ENCODE measurements around the gene KIF12.
"Not testable (repeated sequence)": the region's sequence is repeated elsewhere in the genome, so short reads cannot be mapped to it uniquely, and the experiment has no call there.

Gene KIF12

DNA sequence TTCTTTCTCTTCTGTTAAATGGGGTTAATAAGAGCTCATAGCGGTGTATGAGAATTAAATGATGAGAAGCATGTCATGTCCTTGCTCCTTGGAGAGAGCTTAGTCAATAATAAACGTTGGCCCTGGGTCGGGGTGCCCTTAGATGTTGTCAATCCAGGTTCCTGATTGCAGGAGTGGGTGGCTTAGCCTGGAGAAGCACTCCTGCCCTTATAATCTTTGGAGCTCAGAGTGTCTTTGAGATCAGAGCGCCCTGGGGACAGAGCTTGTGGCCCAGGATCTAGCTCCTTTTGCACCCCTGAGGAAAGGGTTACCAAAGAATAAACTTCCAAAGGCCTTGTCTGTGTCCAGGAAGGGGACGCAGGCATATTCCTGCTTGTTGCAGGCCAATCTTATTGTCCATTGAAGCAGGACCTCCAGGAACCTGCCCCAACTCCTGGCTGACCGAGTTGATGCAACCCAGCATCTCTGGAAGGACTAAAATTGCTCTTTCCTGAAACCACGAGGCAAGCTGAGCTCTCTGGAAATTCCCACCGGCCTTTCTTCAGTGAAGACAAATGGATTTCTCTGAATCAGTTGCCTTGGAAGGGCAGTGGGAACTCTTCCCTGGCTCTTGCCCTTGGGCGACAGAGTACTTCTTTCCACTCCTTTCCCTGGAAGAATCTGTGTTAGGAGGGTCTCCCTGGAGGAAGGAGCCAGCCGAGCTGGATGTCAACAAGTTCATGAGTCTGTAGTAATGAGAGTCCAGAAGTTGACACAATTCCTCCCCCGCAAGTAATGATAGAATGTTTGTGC lies 14.6 kb downstream of the KIF12 start:
- DNase-seq (ENCODE audit: low read depth): no peak

DNA sequence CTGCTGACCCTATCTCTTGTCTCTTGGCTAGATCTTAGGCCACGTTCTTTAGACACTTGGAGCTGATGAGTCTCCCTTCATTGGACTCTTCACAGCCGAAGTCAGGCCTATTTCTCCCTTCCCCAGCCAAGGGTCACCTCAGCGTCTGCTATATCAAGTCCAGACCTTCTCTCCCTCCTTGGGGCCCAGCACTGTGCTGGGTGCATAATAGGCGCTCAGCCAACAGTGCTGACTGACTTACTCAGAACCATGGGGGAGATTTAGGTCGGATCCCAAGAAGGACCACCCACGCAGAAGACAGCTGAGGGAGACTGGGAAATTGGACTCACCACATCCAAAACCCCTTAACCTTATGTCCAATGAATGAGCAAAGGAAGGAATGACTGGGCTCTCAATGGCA lies 15.4 kb downstream of the KIF12 start:
- DNase-seq (ENCODE audit: low read depth): no peak

DNA sequence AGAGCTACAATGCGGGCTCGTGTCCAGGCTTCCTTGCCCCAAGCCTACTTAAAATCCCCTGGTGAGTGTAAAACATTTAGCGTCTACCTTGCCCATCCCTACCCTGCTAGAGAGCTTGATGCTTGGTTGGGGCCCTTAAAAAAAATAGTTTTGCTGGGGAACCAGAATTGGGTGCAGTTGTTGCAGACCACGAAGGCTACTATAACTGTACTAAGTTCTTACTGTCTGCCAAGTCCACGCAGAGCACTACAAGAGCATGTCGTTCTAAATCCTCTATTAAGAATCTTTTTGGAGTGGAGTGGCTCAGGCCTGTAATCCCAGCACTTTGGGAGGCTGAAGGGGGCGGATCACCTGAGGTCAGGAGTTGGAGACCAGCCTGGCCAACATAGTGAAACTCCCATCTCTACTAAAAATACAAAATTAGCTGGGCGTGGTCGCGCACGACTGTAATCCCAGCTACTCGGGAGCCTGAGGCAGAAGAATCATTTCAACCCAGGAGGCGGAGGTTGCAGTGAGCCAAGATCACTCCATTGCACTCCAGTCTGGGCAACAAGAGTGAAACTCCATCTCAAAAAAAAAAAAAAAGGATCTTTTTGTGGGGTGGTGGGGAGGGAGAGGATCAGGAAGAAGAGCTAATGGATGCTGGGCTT lies 16.2 kb downstream of the KIF12 start:
- DNase-seq (ENCODE audit: low read depth): not testable (repeated sequence)

DNA sequence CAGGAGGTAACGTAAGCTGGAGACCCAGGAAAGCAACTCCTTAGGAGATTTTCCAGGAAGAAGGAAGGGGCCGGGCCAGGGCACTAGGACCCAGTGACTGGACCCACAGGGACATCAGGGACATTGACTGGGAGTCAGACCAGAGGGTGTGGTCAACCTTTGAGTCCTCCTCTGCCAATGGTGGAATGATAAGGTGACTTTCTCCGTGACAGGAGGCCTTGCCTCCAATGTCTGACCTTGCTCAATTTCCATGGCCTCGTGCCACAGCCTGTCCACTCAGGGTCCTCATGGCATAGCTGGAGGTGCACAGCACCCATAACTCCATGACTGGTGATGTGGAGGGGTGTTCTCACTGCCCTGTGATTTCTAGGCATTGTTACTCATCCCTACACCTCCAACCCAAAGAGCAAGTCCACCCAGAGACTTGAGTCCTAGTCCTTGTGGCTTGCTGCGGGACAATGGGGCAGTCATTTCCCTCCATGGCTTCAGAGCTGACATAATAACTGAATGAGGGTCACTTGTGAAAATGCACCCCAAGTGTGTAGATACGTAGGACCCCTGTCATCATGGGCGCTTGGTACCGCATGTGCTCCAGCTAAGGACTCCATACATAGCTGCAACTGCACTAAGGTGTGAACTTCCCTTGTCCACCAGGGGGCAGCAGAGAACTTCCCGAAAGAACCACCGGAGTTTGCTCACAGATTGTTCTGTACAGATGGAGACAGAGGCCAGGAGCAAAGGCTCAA lies 16.9 kb downstream of the KIF12 start:
- DNase-seq (ENCODE audit: low read depth): peak; percentile 85

DNA sequence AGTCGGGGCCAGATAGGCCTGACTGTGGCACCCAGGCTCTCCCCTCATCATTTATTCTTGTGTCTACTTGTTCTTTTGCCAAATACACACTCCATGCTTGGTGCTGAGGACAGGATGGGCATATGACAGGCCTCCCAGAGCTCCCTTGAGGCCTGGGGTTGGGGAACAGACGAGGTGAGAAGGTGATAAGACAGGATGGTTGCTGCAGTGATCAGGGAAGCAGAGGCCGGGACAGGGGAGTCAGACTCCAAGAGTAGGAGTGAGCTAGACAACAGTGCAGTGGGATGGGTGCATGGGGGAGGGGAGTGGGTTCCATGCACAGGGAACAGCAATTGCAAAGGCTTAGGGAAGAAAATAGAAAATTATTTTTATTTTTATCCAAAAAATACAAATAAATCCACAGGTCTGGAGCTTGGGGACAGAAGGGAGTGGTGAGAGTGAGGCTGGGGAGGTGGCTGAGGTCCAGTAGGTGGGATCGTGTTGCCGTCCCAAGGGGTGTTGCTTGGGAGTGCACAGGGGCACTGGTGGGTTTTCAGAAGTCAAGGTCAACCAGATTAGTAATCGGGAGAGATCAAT lies 17.6 kb downstream of the KIF12 start:
- DNase-seq (ENCODE audit: low read depth): no peak

DNA sequence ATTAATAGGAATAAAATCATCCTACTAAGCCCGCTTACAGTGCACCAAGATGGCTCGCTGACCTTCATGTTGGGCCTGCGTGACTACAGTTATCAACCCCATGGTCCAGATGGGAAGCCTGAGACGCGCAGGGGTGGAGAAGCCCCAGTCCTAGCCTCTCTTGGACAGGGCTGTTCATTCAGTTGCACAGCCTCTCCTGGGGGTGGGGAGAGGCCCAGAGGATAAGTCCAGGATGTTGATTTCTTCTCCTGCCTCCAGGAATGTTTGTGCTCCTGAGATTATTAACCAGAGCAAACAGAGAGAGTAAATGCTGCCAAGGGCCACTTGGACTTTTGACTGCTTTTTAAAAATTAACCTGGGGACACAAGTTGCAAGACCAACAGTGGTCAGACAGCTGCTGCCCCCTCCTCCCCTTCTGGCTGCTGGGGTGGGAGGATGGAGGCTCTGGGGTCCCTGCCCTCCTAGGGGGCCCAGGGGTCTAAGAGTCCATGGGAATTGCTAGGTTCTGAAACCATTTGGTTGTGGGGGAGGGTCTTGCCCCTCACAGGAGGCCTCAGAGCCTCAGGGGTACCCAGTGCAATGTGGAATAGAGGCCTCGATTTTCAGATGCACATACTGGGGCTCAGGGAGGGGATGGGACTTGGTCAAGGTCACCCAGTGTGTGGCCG lies 18.2 kb downstream of the KIF12 start:
- DNase-seq (ENCODE audit: low read depth): no peak

DNA sequence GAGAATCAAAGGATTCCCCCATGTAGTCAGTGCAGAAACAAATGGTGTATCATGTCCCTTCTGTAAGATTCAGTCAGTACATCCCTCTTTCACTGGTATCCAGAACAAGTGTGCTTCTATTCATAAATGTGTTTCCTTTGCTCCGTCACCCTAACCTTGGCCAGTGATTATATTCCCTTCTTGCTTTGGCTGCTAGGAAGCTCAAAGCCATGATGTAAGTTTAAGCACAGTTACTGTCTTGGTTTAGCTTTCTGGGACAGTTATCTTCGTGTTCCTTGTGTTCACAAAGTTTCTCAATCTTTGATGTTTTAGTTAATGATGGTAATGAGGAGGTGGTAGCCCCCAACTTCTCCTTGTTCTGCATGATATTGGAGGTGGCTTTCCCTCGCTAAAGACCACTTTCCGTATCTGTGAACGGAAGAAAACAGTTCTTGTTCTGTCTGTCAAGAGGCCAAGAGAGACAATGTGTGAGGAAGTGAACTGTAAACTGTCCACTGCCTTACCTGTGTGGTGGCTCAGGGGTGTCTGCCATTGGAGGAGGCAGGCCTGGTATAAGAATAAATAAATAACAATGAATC lies 18.8 kb downstream of the KIF12 start:
- no peak for DNase-seq (ENCODE audit: low read depth)

DNA sequence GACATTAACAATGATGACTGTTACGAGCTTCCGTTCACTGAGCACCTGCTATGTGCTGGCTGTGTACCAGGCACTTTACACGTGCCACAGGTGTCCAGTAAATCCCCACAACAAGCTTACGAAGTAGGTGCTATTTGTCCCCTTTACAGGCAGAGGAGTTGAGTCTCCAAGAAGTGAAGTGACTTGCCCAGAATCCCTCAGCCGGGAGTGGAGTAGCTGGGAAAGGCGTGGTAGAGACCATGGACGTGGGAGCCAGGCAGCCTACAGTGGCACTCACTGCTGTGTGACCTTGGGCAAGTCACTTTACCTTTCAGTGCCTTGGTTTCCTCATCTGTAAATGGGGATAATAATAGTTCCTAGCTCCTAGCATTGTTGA lies 20.3 kb downstream of the KIF12 start:
- DNase-seq (ENCODE audit: low read depth): no peak

DNA sequence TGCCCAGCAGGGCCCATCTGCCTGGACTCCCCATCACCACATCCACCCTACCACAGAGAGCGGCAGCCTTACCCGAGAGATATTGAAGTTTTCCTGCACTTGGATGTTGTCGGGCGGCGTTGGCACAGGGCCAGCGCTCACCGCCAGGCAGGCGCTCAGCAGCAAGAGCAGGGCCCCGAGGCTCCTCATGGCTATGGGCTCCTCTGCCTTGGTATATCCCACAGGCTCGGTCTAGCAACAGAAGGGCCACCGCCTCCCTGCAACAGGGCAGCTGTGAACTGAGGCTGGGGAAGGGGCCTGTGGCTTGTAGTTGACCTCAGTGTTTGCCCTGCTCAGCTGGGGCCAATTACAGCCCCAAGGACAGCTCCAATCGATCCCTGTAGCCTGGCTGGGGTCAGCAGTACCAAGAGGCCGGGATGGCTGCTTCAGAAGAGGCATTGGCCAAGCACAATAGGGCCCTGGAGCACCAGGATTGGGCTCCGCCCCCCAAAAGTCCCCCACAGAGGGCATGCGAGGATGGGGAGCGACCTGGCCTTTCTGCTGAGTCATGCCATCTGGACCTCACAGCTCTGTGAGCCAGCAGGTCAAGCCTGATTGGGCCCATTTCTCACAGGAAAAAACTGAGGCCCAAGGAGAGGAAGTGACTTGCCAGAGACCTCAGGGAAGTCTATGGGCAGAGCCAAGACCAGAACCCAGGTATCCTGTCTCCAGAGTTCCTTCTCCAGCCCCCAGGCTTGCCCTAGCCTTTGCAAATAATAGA lies 20.9 kb downstream of the KIF12 start, which contains the start of gene AMBP:
Gene AMBP (minus strand): TSS at position 280 of the 760 bp plus-strand sequence. CDS start 91 bp downstream, at position 189.
- DNase-seq (ENCODE audit: low read depth): peak; percentile 31

DNA sequence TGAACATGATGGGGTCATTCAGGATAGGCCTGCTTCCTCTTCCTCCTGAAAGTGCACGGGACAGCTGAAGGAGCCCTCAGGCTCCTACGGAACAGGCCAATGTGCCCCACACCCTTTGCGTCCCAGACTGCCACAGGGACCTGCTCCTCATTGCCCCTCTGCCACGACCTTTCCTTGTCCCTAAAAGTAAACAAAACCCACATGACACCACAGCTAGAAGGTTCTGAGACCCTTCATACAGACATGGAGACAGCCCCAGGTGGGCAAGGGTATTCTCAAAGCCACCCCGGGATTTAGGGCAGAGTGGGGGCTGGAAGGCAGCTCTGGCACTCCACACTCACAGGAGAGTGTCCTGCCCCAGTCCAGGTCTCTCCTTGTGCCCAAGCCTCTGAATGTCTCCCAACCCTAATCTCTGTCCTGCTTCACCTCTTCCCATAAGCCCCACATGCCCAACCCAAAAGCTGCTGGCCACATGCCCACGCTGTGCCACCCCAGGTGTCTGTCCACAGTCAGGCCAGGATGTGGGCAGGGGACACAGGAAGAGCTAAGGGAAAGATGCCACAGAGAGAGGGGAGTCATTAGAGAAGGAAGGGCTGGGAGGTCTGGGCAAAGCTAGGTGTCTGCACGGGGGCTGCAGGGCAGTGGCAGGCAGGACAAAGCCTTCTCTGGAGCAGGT lies 21.8 kb downstream of the KIF12 start:
- no peak for DNase-seq (ENCODE audit: low read depth)

DNA sequence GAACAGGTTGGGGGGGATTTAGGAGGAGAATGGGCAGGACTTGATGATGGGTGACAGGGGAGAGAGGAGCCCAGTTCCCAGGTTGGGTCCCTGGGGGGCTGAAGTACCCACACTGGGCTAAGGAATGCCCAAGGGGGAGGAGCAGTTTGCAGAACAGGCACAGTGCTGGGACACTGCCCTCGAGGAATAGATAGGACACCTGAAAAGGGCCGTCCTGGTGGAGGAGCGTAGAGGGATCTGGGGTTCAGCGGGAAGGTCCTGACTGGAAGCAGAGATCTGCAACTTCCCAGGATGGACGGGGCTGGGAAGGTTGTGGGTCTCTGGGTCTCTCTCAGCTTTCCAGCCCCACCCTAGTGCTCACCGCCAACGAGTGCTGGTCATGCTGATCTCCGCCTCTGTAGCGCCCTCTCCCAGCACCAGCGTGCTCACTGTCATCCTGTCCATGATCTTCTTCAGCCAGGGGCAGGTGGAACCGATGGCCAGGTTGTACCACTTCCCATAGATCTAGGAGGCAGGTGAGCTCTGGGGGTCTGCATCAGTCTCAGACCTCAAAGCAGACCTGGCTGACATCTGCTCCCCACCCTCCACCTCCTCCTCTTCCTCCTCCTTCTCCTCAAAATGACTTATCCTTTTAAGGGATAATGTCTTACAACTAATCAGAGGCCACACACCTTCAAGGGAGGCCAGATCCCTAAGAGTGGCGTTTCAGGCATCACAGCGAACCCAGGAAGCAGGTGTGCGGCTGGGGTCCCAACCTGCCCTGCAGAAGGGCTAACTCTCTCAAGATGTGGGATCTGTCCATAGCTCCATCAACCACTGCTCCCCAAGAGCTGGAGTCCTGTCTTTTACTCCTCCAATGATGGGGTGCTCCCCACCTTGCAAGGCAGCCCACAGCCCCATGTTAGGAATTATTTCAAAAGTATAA lies 22.6 kb downstream of the KIF12 start:
- DNase-seq (ENCODE audit: low read depth): no peak

DNA sequence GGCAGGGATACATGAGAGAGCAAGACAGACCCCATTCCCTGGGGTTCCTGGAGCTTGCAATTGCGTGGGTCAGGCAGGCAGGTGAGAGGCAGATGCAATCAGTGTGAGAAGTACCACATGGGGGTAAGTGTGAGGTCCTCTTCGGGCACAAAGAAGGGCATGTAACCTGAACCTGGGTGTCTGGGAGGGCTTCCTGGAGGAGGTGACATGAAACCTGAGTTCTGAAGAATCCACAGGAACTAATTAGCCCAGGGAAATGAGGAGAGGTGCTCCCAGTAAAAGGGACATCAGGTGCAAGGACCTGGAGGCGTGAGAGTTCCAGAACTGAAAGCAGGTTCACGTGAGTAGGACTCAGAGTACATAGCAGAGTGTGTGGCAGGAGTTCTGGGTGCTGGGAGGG lies 23.5 kb downstream of the KIF12 start:
- DNase-seq (ENCODE audit: low read depth): no peak

DNA sequence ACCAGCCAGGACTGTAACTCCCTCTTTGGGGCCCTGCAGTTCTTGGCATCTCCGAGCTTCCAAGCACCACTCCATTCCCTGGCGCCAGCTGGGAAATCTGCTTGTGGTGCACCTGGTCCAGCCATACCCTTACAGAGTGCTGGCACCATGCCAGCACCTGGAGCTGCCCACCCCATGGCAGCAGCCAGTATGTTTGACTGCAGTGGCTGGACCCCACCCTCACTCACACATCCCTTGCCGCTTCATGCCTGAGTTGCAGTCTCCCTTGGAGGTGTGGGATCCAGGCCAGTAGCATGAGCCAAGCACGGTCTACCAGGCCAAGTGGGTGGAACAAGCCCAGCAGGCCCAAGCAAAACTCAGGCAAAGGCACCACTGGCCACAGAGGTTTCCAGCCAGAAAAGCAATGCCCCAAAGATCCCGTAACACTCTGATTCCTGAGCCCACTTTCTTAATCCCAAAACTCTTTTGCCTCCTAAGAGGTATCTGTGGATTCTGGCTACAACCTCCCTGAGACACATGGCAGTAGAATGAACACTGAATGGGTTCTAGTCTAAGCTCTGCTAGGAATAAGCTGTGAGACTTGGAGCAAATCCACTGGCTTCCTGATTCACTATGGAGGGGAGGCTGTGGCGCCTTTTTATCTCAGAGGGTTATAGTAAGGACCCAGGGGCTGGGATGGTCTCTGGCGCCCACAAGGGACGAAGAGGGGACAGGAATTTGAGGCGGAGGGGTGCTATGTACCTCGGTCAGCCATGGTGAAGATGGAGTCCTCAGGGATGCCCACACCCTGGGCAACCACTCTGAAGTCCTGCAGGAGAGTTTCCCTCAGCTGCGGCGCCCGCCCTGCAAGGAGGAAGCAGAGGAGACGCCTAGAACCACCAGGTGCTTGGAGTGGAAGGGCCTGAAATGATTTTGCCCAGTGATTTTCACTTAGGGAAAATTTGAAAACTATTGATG lies 26.6 kb downstream of the KIF12 start:
- DNase-seq (ENCODE audit: low read depth): peak; percentile 9

DNA sequence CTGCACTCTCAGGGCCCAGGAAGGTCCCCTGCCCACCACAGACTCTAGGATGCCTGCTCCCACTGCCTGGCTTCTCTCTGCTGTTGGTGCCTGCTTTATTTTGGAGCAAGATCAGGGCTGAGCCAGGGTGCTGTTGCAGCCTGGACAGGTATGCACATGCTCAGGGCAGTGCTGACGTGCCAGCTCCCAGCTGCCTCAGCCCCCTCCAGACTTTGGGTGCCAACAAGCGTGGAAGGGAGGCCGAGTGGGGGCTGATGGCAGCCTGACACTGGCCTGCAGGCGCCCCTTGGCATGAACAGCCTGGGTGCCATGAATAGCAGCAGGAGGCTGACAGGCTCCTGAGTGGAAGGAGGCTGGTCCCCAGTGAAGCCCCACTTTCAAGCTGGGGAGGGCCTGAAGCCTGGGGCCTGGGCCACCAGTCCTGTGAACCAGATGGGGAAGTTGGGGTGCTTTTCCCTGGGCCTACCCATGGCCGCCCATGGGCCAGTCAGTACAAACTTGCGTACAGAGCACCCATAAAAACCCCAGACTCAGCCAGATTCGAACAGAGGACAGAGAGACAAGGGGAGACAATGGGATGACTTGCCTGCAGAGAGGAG lies 27.8 kb downstream of the KIF12 start:
- DNase-seq (ENCODE audit: low read depth): no peak

DNA sequence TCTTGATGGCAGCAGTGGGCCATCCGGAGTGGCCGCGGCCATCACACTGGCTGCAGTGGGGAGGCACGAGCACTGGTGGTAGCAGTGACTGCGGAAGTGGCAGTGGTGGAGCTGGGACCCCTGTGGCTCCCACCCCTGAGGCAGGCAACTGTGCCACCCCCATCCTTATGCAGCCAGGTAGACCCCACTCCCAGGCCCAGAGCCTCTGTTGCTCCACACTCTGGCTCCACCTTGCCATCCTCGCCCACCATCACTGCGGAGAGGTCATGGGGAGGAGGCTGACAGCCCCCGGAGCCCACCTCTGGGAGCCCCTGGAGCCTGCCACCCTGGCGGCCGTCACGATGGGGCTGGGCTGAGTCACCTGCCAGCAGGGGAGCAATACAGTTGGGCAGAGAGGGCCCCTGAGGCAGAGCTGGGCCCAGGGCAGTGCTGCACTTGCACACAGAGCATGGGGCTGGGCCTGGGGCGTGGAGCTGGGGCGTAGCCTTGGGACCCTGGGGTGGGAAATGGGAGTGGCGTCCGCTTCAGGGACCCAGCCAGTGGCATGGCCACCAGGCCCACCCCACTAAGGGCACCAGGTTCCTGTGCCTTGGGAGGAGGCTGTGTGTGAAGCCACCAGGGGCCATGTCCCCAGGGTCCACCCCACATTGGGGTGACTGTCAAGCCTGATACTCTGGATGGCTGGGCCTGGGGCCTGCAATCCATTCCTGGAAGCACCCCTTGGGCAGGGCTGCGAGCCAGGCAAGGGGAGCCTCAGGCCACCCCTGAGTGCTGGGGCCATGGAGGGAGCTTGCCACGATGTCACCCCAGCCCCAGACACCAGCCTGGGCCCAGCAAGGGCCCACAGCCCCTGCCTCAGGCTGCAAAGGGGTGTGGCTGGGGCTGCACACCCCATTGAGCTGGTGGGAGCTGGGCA lies 28.6 kb downstream of the KIF12 start:
- no peak for DNase-seq (ENCODE audit: low read depth)

DNA sequence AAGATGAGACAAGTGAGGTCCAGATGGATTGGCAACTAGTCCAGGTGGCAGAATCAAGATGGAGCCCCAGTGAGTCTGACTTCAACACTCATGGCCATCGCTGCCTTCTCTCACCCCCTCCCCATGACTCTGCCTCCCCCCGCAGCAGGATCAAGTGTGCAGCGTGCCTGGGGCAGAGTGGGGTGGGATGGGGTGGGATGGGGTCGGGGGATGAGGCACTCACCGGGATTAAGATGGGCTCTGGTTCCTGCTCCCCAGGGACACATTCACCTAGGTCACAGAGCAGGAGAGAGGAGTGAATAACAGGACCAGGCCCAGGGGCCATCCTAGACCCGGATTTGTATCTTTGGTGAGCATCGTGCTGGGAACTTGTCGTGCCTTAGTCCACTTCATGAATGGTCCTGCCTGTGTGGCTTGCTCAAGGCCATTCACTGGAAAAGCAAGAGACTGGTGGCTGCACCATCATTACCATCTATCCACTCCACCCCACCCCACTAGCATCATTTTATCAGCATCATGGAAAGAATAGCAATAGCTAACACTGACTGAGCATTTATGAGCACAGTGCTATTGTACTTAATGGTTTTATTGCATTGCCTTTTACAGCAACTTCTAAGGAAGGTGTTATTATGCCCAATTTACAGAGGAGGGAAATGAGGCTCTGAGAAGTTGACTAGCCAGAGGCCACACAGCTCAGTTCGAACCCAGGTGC lies 29.5 kb downstream of the KIF12 start:
- no peak for DNase-seq (ENCODE audit: low read depth)

Measured in EH (cell line).